ENCODE results near the gene ADAMTS3.

Gene ADAMTS3

DNA sequence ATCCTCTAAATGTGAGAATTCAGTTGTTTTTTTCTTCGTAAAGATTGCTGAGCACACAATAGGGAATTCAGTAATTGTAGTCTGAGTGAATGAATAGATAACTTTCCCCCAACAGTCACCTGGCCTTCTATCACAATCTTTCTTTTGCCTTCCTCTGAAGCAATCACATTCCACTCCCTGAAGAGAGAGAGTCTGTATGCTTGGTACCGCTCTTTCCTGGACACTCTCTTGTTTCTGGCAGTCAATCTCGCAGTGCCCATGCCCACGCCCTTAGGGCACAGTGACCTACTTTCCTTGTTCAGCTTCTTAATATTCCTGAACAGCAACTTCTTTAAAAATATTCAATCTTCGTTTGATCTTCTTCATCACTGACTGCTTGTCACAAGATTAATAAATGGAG, 255.9 kb downstream of the ADAMTS3 start:
- Histone ChIP-seq H3K9me3 (ENCODE audit: severe bottlenecking) (no peaks in the 10 kb centered on the region), H3K27ac (no peak overlapping the region), H3K36me3 (no peaks in the 10 kb centered on the region), H3K4me3 (ENCODE audit: low read depth, low read length) (no peak overlapping the region), H3K27me3 (ENCODE audit: insufficient read depth, low read depth, severe bottlenecking) (no peaks in the 10 kb centered on the region)
- no peak for DNase-seq
- TF ChIP-seq, protein P1, sequence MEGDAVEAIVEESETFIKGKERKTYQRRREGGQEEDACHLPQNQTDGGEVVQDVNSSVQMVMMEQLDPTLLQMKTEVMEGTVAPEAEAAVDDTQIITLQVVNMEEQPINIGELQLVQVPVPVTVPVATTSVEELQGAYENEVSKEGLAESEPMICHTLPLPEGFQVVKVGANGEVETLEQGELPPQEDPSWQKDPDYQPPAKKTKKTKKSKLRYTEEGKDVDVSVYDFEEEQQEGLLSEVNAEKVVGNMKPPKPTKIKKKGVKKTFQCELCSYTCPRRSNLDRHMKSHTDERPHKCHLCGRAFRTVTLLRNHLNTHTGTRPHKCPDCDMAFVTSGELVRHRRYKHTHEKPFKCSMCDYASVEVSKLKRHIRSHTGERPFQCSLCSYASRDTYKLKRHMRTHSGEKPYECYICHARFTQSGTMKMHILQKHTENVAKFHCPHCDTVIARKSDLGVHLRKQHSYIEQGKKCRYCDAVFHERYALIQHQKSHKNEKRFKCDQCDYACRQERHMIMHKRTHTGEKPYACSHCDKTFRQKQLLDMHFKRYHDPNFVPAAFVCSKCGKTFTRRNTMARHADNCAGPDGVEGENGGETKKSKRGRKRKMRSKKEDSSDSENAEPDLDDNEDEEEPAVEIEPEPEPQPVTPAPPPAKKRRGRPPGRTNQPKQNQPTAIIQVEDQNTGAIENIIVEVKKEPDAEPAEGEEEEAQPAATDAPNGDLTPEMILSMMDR (IDR thresholded peaks at IDR 0.05; ENCODE audit: low read depth, low read length) = no peak

DNA sequence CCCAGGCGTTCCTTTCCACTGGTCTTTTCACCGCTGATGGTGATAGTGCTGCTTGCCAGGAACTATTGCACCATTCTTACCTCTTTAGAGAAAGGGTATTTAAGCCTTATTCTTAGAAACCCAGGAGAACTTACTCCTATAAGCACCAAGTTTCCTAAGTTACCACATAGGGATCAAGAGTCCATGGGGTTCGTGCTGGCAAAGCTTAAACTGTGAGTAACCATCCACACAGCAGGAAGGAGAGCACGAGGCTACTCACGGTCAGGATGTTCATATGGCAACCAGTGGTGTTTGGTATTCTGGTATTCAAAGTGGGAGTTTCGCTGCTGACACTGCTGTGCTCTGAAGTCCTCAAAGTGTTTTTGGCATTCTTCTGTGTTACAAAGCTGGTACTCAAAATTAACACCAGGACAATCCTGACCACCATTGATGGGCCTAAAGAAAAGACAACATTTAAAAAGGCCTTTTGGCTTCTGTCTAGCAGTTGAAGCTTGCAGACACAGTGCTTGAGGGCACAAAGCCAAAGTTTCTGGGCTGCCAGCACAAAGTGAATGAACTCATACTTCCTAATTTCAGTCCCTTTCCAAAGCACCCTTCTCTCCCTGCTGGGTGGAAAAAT, 256.9 kb downstream of the ADAMTS3 start:
- no peaks in the 10 kb centered on the region for H3K27me3 ChIP-seq (ENCODE audit: insufficient read depth, low read depth, severe bottlenecking)
- no peak for DNase-seq
- TF ChIP-seq, protein P1 (IDR thresholded peaks at IDR 0.05; ENCODE audit: low read depth, low read length) = no peak
- no peaks in the 10 kb centered on the region for H3K36me3 ChIP-seq
- H3K9me3 ChIP-seq (ENCODE audit: severe bottlenecking) = no peaks in the 10 kb centered on the region
- H3K4me3 ChIP-seq (ENCODE audit: low read depth, low read length) = no peak overlapping the region
- H3K27ac ChIP-seq = no peak overlapping the region

DNA sequence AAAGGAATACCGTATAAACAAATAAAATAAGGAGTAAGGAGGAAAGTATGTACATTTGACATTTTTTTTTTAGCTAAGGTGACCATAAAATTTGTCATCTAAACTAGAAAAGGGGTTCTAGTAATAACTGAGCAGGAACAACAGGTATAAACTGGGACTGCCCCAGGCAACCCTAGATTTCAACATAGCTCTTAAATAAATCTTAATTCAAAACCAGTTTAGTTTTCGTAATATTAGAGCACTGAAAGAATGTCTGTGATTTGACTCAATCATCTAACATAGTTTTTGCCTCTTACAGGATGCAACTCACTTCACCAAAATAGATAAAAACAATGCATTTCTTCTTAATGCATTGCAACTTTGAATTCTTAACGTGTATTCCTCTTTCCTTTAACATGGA, 257.7 kb downstream of the ADAMTS3 start:
- TF ChIP-seq, protein P1 (IDR thresholded peaks at IDR 0.05; ENCODE audit: low read depth, low read length) = no peak
- Histone ChIP-seq H3K27ac (no peak overlapping the region), H3K9me3 (ENCODE audit: severe bottlenecking) (no peaks in the 10 kb centered on the region), H3K27me3 (ENCODE audit: insufficient read depth, low read depth, severe bottlenecking) (no peaks in the 10 kb centered on the region), H3K4me3 (ENCODE audit: low read depth, low read length) (no peak overlapping the region), H3K36me3 (no peaks in the 10 kb centered on the region)
- DNase-seq = no peak

DNA sequence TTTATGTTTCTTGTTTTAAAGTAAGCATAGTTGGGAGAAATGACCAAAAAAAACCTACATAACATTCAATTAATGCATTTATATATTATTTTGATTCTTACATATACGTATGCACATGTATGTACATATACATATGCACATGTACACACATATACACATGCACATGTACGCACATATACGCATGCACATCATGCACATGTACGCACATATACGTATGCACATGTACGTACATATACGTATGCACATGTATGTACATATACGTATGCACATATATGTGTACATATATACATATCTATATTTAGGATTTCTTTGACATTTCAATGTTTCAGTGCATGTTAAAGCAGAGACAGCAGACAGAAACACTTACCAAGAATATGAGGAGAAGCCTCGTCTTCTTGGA, 263.4 kb downstream of the ADAMTS3 start:
- H3K27me3 ChIP-seq (ENCODE audit: insufficient read depth, low read depth, severe bottlenecking) = no peaks in the 10 kb centered on the region
- no peaks in the 10 kb centered on the region for H3K36me3 ChIP-seq
- TF ChIP-seq, protein P1 (IDR thresholded peaks at IDR 0.05; ENCODE audit: low read depth, low read length) = no peak
- no peak overlapping the region for H3K27ac ChIP-seq
- no peaks in the 10 kb centered on the region for H3K9me3 ChIP-seq (ENCODE audit: severe bottlenecking)
- no peak overlapping the region for H3K4me3 ChIP-seq (ENCODE audit: low read depth, low read length)
- DNase-seq = no peak

DNA sequence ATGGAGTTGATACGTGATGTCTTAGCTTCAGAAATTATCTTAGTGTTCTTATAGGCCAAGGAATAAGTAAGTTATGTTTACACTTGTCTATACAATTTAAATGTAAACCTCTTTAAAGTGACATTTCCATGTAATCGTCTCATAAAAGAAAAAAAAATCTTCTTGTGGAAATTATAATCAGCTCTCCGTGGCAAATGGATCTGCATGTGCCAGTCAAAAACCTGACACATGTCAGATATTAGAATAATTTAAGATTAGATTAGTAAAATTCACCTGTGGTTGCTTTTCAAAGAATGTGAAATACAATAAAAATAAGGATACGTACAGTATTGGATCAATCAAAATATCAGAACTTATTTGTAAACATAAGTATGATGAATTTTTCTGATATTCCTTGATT, 263.9 kb downstream of the ADAMTS3 start:
- no peak for DNase-seq
- Histone ChIP-seq H3K36me3 (no peaks in the 10 kb centered on the region), H3K27me3 (ENCODE audit: insufficient read depth, low read depth, severe bottlenecking) (no peaks in the 10 kb centered on the region), H3K9me3 (ENCODE audit: severe bottlenecking) (no peaks in the 10 kb centered on the region), H3K27ac (no peak overlapping the region), H3K4me3 (ENCODE audit: low read depth, low read length) (no peak overlapping the region)
- TF ChIP-seq, protein P1 (IDR thresholded peaks at IDR 0.05; ENCODE audit: low read depth, low read length) = no peak

All from WERI-Rb-1 (cell line).